AG10803 (cell line): ENCODE data around the gene KLHL29.

ENCODE experiments used
- DNase-seq: peaks from one replicate; pipeline ENCODE4 v3.0.0; 2010; ENCODE audit warnings: low read depth
- H3K4me3 ChIP-seq: 2 replicates; pipeline ENCODE4 v1.5.1; 2011; ENCODE audit warnings: mild to moderate bottlenecking, low read length, control low read depth
- CTCF ChIP-seq: conservative IDR thresholded peaks from 2 replicates; pipeline ENCODE4 v1.5.1; 2011; ENCODE audit warnings: mild to moderate bottlenecking, low read length, control low read depth, inconsistent platforms

The KLHL29 gene

GRCh38 chr2:23673082-23673481 lies 288.1 kb downstream of the KLHL29 start:
- H3K4me3 ChIP-seq = no peak overlapping the region
- no peak for TF ChIP-seq CTCF
- no peak for DNase-seq

- no peak overlapping the region for H3K4me3 ChIP-seq
- TF ChIP-seq CTCF = no peak
- no peak for DNase-seq
Measured at GRCh38 chr2:23673830-23674679, 289.1 kb downstream of the KLHL29 start.

- TF ChIP-seq CTCF = no peak
- DNase-seq = no peak
- H3K4me3 ChIP-seq = no peak overlapping the region
Measured at GRCh38 chr2:23675506-23675905, 290.5 kb downstream of the KLHL29 start.

GRCh38 chr2:23677836-23678235 lies 292.9 kb downstream of the KLHL29 start:
- H3K4me3 ChIP-seq = no peak overlapping the region
- DNase-seq = no peak
- no peak for TF ChIP-seq CTCF

GRCh38 chr2:23679044-23679443 lies 294.1 kb downstream of the KLHL29 start:
- no peak for TF ChIP-seq CTCF
- no peak overlapping the region for H3K4me3 ChIP-seq
- DNase-seq = no peak

GRCh38 chr2:23680951-23681350 lies 296.0 kb downstream of the KLHL29 start:
- no peak for DNase-seq
- no peak for TF ChIP-seq CTCF
- no peak overlapping the region for H3K4me3 ChIP-seq
